GM12878 (cell line): ENCODE measurements around the gene RDH5. TPM values are rescaled to one million over a fixed set of nuclear protein-coding genes. Genes with fewer than 3 reads are reported as not detected.

Source experiments
- ATAC-seq: fragments of 200-7000 bp; cut with Tn5 transposase; 3 replicates; pipeline ENCODE4 v1.9.1; 2020; ENCODE audit warnings: mild to moderate bottlenecking, moderate library complexity
- BruUV-seq: library from RNA; stranded (reverse); fragments of 400-500 nt; replicated peaks from 2 replicates; lab custom pipeline; 2021; lab: Mats Ljungman, UMichigan
- CTCF ChIA-PET: fragments of 300-600 bp; sonication (Branson Sonifier 250); formaldehyde crosslinking; extraction: SDS; loops from one replicate; lab custom pipeline; 2021; ENCODE audit warnings: inconsistent platforms; lab: Yijun Ruan, JAX
- POLR2A ChIA-PET: fragments of 350-600 bp; formaldehyde crosslinking; extraction: SDS; loops from one replicate; lab custom pipeline; 2021; ENCODE audit warnings: inconsistent platforms; lab: Charles Lee
- RAD21 ChIA-PET: fragments of 300-600 bp; sonication (Branson Sonifier 250); formaldehyde crosslinking; loops from one replicate; lab custom pipeline; 2023; ENCODE audit warnings: antibody characterized with exemption; ENCODE audit not compliant: unreplicated experiment; lab: Charles Lee
- SMC1A ChIA-PET: fragments of 300-600 bp; sonication (Branson Sonifier 250); formaldehyde crosslinking; loops from one replicate; lab custom pipeline; 2023; ENCODE audit not compliant: unreplicated experiment, uncharacterized antibody; lab: Charles Lee
- DNase-seq: peaks from one replicate; pipeline ENCODE4 v3.0.0-alpha.2; 2011; ENCODE audit warnings: low read depth, low spot score
- FAIRE-seq: peaks from 3 replicates; lab custom pipeline; 2011; peaks lifted over from hg19 to GRCh38; lab: Jason Lieb, UNC
- H2AFZ ChIP-seq: 2 replicates; pipeline ENCODE4 v1.6.0; 2011; ENCODE audit warnings: low read depth, low read length, control low read depth; ENCODE audit not compliant: control insufficient read depth
- H3K27ac ChIP-seq: 2 replicates; pipeline ENCODE4 v1.5.1; 2011; ENCODE audit warnings: control low read depth; ENCODE audit not compliant: control insufficient read depth, insufficient read depth
- H3K27me3 ChIP-seq, 2 experiments: replicated peaks in 1 of 2; 2 replicates each; pipeline versions ENCODE4 v1.6.0 to v1.6.1; 2011; ENCODE audit warnings: low read length in 1 of 2; ENCODE audit not compliant: control insufficient read depth in 2 of 2, insufficient read depth in 2 of 2
- H3K36me3 ChIP-seq, 2 experiments: 2 replicates each; pipeline ENCODE4 v1.5.1; 2011; ENCODE audit warnings: low read length in 1 of 2; ENCODE audit not compliant: control insufficient read depth in 2 of 2, insufficient read depth in 2 of 2
- H3K4me1 ChIP-seq: 2 replicates; pipeline ENCODE4 v1.6.1; 2011; ENCODE audit warnings: mild to moderate bottlenecking, low read length, moderate library complexity, mixed read lengths; ENCODE audit not compliant: control insufficient read depth, insufficient read depth
- H3K4me2 ChIP-seq: 2 replicates; pipeline ENCODE4 v1.6.0; 2011; ENCODE audit warnings: control low read depth; ENCODE audit not compliant: control insufficient read depth, insufficient read depth
- H3K4me3 ChIP-seq: fragments of 200-600 bp; sonication (generic); 2 replicates; pipeline ENCODE4 v1.5.1; 2016
- H3K79me2 ChIP-seq: 2 replicates; pipeline ENCODE4 v1.6.0; 2011; ENCODE audit warnings: low read length; ENCODE audit not compliant: control insufficient read depth, insufficient read depth
- H3K9ac ChIP-seq: 2 replicates; pipeline ENCODE4 v1.8.0; 2011; ENCODE audit warnings: low read length, control low read depth, mixed read lengths; ENCODE audit not compliant: control insufficient read depth, insufficient read depth
- H3K9me3 ChIP-seq: replicated peaks from 3 replicates; pipeline ENCODE4 v1.5.1; 2011; ENCODE audit warnings: mild to moderate bottlenecking, low read length; ENCODE audit not compliant: control insufficient read depth, insufficient read depth
- H4K20me1 ChIP-seq: 2 replicates; pipeline ENCODE4 v1.6.0; 2011; ENCODE audit not compliant: control insufficient read depth, insufficient read depth
- BCLAF1 ChIP-seq: fragments of 450-650 bp; IDR thresholded peaks from 2 replicates; pipeline ENCODE4 v1.6.1; 2017; ENCODE audit warnings: antibody characterized with exemption, mild to moderate bottlenecking, moderate library complexity
- CBX5 ChIP-seq: sonication (generic); IDR thresholded peaks from 2 replicates; pipeline ENCODE4 v1.6.1; 2016; ENCODE audit warnings: low read depth, moderate library complexity, mild to moderate bottlenecking, inconsistent platforms
- HDAC2 ChIP-seq: fragments of 200-600 bp; sonication (generic); IDR thresholded peaks from 2 replicates; pipeline ENCODE4 v1.6.1; 2017
- LARP7 ChIP-seq: fragments of 450-650 bp; IDR thresholded peaks from 2 replicates; pipeline ENCODE4 v1.6.1; 2017; ENCODE audit warnings: mild to moderate bottlenecking
- MXI1 ChIP-seq: fragments of 150-350 bp; IDR thresholded peaks from 2 replicates; pipeline ENCODE4 v1.6.1; 2011; ENCODE audit warnings: low read depth, mild to moderate bottlenecking, inconsistent platforms, low read length, improper control_type of control experiment
- WGBS: methylation state at CpG from one replicate; pipeline ENCODE4 v1.1.6; 2016; ENCODE audit warnings: low lambda C conversion rate; ENCODE audit not compliant: insufficient replicate concordance, insufficient coverage; ENCODE audit errors: missing lambda C conversion rate; 5-methylcytosine and 5-hydroxymethylcytosine counted together
- in situ Hi-C: fragments of 300-500 bp; cut with MboI; formaldehyde crosslinking; loops from 9 replicates; pipeline ENCODE4 v1.14.3; 2018; ENCODE audit warnings: mixed read lengths
- intact Hi-C: fragments of 100-400 bp; cut with micrococcal nuclease; formaldehyde crosslinking; loops from one replicate; pipeline ENCODE4 v1.14.2; 2022; ENCODE audit not compliant: unreplicated experiment
- polyA plus RNA-seq, 11 experiments: library from polyadenylated mRNA; depleted of rRNA in 4 of 11; unstranded in 6 of 11; stranded (reverse) in 5 of 11; fragments of >200 nt; fragmentation: Nextera tagmentation in 4 of 11; fragmentation: Illumina TruSeq in 1 of 11; extraction: Ambion mirVana in 4 of 11; extraction: Trizol in 1 of 11; gene quantifications; 1 replicate in 1 of 11; 2 replicates in 10 of 11; pipeline versions ENCODE4 v1.2.1 to v1.2.3, GENCODE V29; 2011 to 2016; ENCODE audit warnings: inconsistent platforms in 2 of 11, missing spikeins in 2 of 11, low read depth in 1 of 11
- total RNA-seq, 4 experiments: library from RNA; depleted of rRNA in 3 of 4; stranded (reverse); fragments of >200 nt in 3 of 4; fragmentation: Illumina TruSeq in 1 of 4; extraction: Trizol in 1 of 4; gene quantifications; 2 replicates each; pipeline versions ENCODE4 v1.2.1 to v1.2.3, GENCODE V29; 2013 to 2021

The RDH5 gene
- total and polyA plus RNA-seq, 10 of the 15 experiments (the other 5 are each of a cell fraction or from before 2014, with no cell fraction given), result 2.6 to 11.6 (median 7.3) TPM

- intact Hi-C loops (no loop called here), in situ Hi-C loops (no loop called here)
- Histone ChIP-seq H4K20me1 (no peaks in the 10 kb centered on the region), H3K27me3 (no peaks in the 10 kb centered on the region), H2AFZ (no peak overlapping the region), H3K36me3 (no peaks in the 10 kb centered on the region), H3K9me3 (no peaks in the 10 kb centered on the region), H3K4me2 (no peak overlapping the region), H3K4me3 (no peak overlapping the region), H3K9ac (no peak overlapping the region), H3K79me2 (no peaks in the 10 kb centered on the region), H3K27ac (no peak overlapping the region), H3K4me1 (no peaks in the 10 kb centered on the region)
- FAIRE-seq, result no peak
- SMC1A ChIA-PET, result no interaction called here
- RAD21 ChIA-PET, result no interaction called here
- 0% methylated on average over 1 of the region's 1 CpG for WGBS
- ATAC-seq, result no peak
- DNase-seq, result no peak
- POLR2A ChIA-PET, result no interaction called here
- BruUV-seq, result no TSS peak
- no peak for TF ChIP-seq CBX5
- no peak for TF ChIP-seq MXI1
- TF ChIP-seq HDAC2, result no peak
- TF ChIP-seq BCLAF1, result no peak
- TF ChIP-seq LARP7, result no peak
- CTCF ChIA-PET, result interaction anchor here (1.1 to 1.2 kb wide), 2 partner anchors 18 to 42 kb away, joined by 3 read pairs; partner anchors contain the start of gene BLOC1S1
These were observed 21.2 kb upstream of the RDH5 start for GRCh38 chr12:55698965-55699364.
